ENCODE measurements around the gene MICA.
"Not testable (repeated sequence)": the region's sequence is repeated elsewhere in the genome, so short reads cannot be mapped to it uniquely, and the experiment has no call there.

Gene MICA

DNA sequence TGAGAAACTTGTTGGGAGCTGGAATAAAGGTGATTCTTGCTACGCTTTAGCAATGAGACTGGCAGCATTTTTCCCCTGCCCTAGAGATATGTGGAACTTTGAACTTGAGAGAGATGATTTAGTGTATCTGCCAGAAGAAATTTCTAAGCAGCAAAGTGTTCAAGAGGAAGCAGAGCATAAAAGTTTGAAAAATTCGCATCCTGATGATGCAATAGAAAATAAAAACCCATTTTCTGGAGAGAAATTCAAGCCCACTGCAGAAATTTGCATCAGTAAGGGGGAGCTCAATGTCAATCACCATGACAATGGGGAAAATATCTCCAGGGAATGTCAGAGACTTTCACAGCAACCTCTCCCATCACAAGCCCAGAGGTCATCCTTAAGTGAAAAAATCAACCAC lies 35.3 kb downstream of the MICA start:
- no peak overlapping the region for H3K4me3 Mint-ChIP-seq
- peaks cover 62% of the 10 kb centered on the region for H3K27me3 Mint-ChIP-seq (ENCODE audit: low read depth)

DNA sequence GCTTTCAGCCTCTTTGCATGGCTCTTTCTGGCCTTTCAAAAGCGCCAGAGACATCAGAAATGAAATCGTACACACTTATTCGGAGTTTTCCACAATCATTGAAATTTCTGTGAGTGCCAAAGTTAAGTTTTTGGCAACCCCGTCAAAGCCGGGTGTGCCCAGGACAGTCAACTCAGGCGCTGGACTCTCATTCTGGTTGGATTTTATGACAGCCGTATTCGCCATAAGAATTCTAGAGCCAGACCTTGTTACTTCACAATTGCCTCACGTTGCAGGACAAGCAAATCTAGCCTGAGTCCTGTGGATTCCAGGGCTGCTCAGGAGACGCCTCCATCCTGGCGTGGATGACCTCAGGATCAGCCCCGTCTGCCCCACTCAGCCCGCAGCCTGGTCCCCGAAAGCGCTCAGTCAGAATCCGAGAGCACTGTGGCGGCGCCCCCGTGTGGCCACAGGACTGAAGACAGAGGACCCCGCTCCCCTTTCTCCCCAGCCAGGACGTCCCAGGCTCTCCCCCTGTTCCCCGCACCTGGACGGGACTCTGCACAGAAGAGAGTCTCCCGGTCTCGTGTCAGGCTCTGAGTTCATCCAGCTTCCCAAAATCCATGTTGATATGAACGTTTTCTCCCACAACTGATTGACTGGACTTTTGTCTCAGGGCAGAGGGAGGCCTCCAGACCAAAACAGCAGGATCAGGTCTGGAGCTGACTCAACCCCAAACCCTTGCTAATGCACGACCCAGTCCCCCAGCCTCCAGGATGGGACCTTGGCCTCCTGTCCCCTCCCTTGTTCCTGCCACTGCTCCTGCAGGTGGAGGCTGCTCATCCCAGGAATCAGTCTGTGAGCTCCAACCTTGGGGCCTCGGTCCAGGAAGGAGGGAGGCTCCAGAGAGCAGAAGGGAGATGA lies 38.2 kb downstream of the MICA start:
- no peak overlapping the region for H3K4me3 Mint-ChIP-seq
- H3K4me1 Mint-ChIP-seq (ENCODE audit: low read depth) = no peaks in the 10 kb centered on the region
- peaks cover 63% of the 10 kb centered on the region for H3K27me3 Mint-ChIP-seq (ENCODE audit: low read depth)
- peak; percentile 69 for DNase-seq (ENCODE audit: low spot score)
- peaks cover 4% of the 10 kb centered on the region for H3K36me3 Mint-ChIP-seq (ENCODE audit: low read depth)
- H3K27ac Mint-ChIP-seq = no peak overlapping the region
- H3K9me3 Mint-ChIP-seq = peaks cover 7% of the 10 kb centered on the region

More for the DNA sequence above, 35.3 kb downstream of the MICA start:
- peaks cover 7% of the 10 kb centered on the region for H3K9me3 Mint-ChIP-seq
- peaks cover 4% of the 10 kb centered on the region for H3K36me3 Mint-ChIP-seq (ENCODE audit: low read depth)
- H3K27ac Mint-ChIP-seq = no peak overlapping the region
- no peak for DNase-seq (ENCODE audit: low spot score)
- H3K4me1 Mint-ChIP-seq (ENCODE audit: low read depth) = no peaks in the 10 kb centered on the region

DNA sequence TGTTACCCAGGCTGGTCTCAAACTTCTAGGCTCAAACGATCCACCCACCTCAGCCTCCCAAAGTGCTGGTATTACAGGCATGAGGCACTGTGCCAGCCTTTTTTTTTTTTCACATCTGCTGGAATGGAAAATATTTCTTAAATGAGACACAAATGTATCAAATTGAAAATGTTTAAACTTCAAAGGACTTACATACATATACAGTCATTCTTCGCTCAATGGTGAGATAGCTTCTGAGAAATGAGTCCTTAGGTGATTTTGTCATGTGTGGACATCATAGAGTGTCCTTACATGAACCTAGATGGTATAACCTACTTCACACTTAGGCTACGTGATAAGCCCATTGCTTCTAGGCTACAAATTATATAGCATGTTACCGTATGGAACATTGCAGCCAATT lies 43.1 kb downstream of the MICA start:
- Mint-ChIP-seq H3K27me3 (ENCODE audit: low read depth) (peaks cover 59% of the 10 kb centered on the region), H3K4me1 (ENCODE audit: low read depth) (no peaks in the 10 kb centered on the region), H3K27ac (no peak overlapping the region)

GRCh38 chr6:31446999-31447789 lies 43.8 kb downstream of the MICA start:
- H3K9me3 Mint-ChIP-seq; DNase-seq (ENCODE audit: low spot score); H3K4me3 Mint-ChIP-seq; H3K27ac Mint-ChIP-seq; H3K4me1 Mint-ChIP-seq (ENCODE audit: low read depth); H3K36me3 Mint-ChIP-seq (ENCODE audit: low read depth): not testable (repeated sequence)
- H3K27me3 Mint-ChIP-seq (ENCODE audit: low read depth) = peaks cover 62% of the 10 kb centered on the region

More for the DNA sequence above, 43.1 kb downstream of the MICA start:
- DNase-seq (ENCODE audit: low spot score) = no peak
- Mint-ChIP-seq H3K9me3 (no peaks in the 10 kb centered on the region), H3K4me3 (no peak overlapping the region), H3K36me3 (ENCODE audit: low read depth) (no peaks in the 10 kb centered on the region)

DNA sequence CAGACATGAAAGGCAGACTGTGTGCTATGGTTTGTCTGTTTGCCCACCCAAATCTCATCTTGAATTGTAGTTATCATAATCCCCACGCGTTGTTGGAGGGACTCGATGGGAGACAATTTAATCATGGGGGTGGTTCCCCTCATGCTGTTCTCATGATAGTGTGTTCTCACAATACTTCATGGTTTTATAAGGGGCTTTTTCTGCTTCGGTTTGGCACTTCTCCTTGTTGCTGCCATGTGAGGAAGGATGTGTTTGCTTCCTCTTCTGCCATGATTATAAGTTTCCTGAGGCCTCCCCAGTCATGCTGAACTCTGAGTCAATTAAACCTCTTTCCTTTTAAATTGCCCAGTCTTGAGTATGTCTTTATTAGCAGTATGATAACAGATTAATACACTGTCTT lies 47.4 kb downstream of the MICA start:
- peaks cover 6% of the 10 kb centered on the region for H3K9me3 Mint-ChIP-seq
- no peak overlapping the region for H3K27ac Mint-ChIP-seq
- no peaks in the 10 kb centered on the region for H3K36me3 Mint-ChIP-seq (ENCODE audit: low read depth)
- H3K4me1 Mint-ChIP-seq (ENCODE audit: low read depth) = no peaks in the 10 kb centered on the region
- no peak for DNase-seq (ENCODE audit: low spot score)
- no peak overlapping the region for H3K4me3 Mint-ChIP-seq
- H3K27me3 Mint-ChIP-seq (ENCODE audit: low read depth) = peaks cover 54% of the 10 kb centered on the region

DNA sequence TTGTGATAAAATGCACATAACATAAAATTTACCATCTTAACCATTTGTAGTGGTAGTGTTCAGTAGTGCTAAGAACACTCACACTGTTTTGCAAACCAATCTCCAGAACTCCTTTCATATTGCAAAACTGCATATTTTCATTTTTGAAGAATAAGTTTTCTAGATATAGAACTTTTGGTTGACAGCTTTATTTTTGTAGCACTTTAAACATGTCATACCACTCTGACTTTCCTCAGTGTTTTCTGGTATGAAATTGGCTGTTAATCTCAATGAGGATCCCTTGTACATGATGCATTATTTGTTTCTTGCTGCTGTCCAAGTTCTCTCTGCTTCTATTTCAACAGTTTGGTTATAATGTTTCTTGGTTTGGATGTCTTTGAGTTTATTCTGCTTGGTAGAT lies 49.5 kb downstream of the MICA start:
- DNase-seq (ENCODE audit: low spot score) = no peak
- Mint-ChIP-seq H3K9me3 (peaks cover 6% of the 10 kb centered on the region), H3K27me3 (ENCODE audit: low read depth) (peaks cover 57% of the 10 kb centered on the region), H3K4me1 (ENCODE audit: low read depth) (no peaks in the 10 kb centered on the region), H3K4me3 (no peak overlapping the region), H3K36me3 (ENCODE audit: low read depth) (no peaks in the 10 kb centered on the region), H3K27ac (no peak overlapping the region)

- DNase-seq (ENCODE audit: low spot score) = no peak
- H3K27ac Mint-ChIP-seq = no peak overlapping the region
- H3K36me3 Mint-ChIP-seq (ENCODE audit: low read depth) = no peaks in the 10 kb centered on the region
- no peak overlapping the region for H3K4me3 Mint-ChIP-seq
- peaks cover 60% of the 10 kb centered on the region for H3K27me3 Mint-ChIP-seq (ENCODE audit: low read depth)
- peaks cover 6% of the 10 kb centered on the region for H3K9me3 Mint-ChIP-seq
- H3K4me1 Mint-ChIP-seq (ENCODE audit: low read depth) = no peaks in the 10 kb centered on the region
Measured at GRCh38 chr6:31453259-31453658, 49.9 kb downstream of the MICA start.

GRCh38 chr6:31459864-31460263 lies 56.5 kb downstream of the MICA start:
- Mint-ChIP-seq H3K27me3 (ENCODE audit: low read depth) (peaks cover 18% of the 10 kb centered on the region), H3K4me1 (ENCODE audit: low read depth) (peaks cover 18% of the 10 kb centered on the region), H3K36me3 (ENCODE audit: low read depth) (peaks cover 15% of the 10 kb centered on the region)
- H3K9me3 Mint-ChIP-seq; DNase-seq (ENCODE audit: low spot score); H3K4me3 Mint-ChIP-seq; H3K27ac Mint-ChIP-seq: not testable (repeated sequence)

DNA sequence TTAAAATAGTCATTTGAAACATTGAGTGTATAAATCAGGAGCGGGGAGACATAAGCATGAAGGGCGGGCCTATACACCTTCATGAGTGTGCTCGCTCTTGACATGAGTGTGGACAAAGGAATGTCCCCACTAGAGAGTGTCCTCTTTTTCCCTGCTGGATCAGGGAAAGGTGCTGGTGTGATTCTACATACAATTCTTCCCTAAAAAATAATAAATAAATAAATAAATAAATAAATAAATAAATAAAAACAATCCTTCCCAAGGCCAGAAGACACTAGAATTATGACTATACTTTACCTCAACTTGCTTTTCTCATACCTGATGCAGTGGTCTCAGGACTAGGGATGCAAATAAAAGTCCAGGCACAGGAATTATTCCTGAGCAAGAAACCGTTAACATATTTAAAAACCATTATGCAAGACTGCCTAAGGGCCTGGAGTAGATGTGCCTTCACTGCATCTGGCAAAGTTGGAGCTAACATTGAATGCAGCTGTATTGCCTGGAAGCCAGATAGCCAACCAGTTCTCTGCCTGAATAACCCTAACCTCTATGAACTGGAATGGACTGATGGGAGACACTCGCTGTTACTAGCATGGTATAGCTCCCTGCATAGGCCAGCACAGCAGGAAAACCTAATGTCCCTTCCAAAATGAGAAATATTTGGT lies 57.1 kb downstream of the MICA start:
- Mint-ChIP-seq H3K4me3 (no peak overlapping the region), H3K27me3 (ENCODE audit: low read depth) (peaks cover 18% of the 10 kb centered on the region), H3K36me3 (ENCODE audit: low read depth) (peaks cover 21% of the 10 kb centered on the region), H3K27ac (no peak overlapping the region), H3K4me1 (ENCODE audit: low read depth) (peaks cover 24% of the 10 kb centered on the region), H3K9me3 (no peaks in the 10 kb centered on the region)
- no peak for DNase-seq (ENCODE audit: low spot score)

DNA sequence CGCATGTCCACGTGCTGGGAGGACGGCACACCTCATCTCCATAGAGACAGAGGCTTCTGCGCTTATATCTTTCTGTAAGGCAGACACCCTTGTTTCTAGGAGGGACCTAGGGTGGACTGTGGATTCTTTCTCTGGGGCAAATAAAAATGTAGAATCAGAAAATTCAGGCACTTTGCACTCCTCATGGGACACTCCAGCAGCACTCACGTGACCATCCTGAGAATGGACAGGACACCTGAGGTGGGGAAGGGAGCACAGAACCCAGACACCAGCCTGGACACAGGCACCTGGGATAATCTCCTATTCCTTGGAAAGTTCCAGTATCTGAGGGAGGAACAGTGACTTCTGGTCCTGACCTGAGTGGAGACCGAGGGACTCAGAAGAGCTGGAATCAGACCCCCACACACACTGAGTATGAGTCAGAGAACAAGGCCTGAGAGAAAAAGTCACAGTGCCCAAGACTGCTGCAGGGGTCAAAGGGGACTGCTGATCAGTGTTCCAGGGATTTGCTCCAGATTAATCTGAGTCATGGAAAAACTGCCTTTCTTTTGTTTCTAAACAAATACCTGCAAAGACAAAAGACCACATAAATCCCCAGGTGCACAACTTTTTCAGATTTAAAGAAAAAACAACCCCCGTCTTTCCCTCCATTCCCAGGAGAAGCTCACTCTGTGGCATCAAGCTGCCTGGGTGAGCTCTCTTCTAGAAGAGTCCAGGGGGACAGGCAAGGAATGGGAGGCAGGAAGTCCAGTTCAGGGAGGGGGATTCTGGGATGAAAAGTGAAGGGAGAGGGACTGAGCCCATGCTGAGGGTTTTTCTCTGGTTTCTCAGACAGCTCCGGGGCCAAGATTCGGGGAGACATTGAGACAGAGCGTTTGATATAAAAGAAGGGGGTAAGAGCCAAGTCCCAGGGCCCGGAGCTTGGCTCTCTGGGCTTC lies 58.9 kb downstream of the MICA start:
- Mint-ChIP-seq H3K27ac (peak overlapping the region; percentile 87), H3K36me3 (ENCODE audit: low read depth) (peaks cover 35% of the 10 kb centered on the region), H3K4me1 (ENCODE audit: low read depth) (peaks cover 40% of the 10 kb centered on the region), H3K4me3 (peak overlapping the region; percentile 100), H3K9me3 (no peaks in the 10 kb centered on the region), H3K27me3 (ENCODE audit: low read depth) (peaks cover 12% of the 10 kb centered on the region)
- DNase-seq (ENCODE audit: low spot score) = no peak

GRCh38 chr6:31462964-31463870 lies 59.8 kb downstream of the MICA start:
- H3K36me3 Mint-ChIP-seq (ENCODE audit: low read depth) = peaks cover 43% of the 10 kb centered on the region
- no peaks in the 10 kb centered on the region for H3K9me3 Mint-ChIP-seq
- H3K4me1 Mint-ChIP-seq (ENCODE audit: low read depth) = peaks cover 47% of the 10 kb centered on the region
- peak; percentile 88 for DNase-seq (ENCODE audit: low spot score)
- peak overlapping the region; percentile 87 for H3K27ac Mint-ChIP-seq
- H3K27me3 Mint-ChIP-seq (ENCODE audit: low read depth) = peaks cover 5% of the 10 kb centered on the region
- H3K4me3 Mint-ChIP-seq = peak overlapping the region; percentile 100

Data from T-helper 2 cell treated with Interferon-gamma antibody and Interleukin-4, amounts not matched to agents 5 μg/mL and 100 μg/mL, for 36 hours (primary cell).